Erythroblast (primary cell): ENCODE measurements around the gene TBC1D26.
"Not testable (repeated sequence)": the region's sequence is repeated elsewhere in the genome, so short reads cannot be mapped to it uniquely, and the experiment has no call there.

ENCODE experiments used
- GATA1 ChIP-seq: IDR thresholded peaks from 2 replicates; pipeline ENCODE4 v1.6.1; 2011; ENCODE audit warnings: low read depth, mild to moderate bottlenecking, control low read depth, low read length, moderate library complexity
- POLR2A ChIP-seq: IDR thresholded peaks from 2 replicates; pipeline ENCODE4 v1.6.1; 2011; ENCODE audit warnings: mild to moderate bottlenecking, low read length

GRCh38 chr17:15704813-15705212 is 27.3 kb upstream of the TBC1D26 start:
- not testable (repeated sequence) for TF ChIP-seq POLR2A, GATA1
